ENCODE data around the gene AMPD3.

Gene AMPD3

DNA sequence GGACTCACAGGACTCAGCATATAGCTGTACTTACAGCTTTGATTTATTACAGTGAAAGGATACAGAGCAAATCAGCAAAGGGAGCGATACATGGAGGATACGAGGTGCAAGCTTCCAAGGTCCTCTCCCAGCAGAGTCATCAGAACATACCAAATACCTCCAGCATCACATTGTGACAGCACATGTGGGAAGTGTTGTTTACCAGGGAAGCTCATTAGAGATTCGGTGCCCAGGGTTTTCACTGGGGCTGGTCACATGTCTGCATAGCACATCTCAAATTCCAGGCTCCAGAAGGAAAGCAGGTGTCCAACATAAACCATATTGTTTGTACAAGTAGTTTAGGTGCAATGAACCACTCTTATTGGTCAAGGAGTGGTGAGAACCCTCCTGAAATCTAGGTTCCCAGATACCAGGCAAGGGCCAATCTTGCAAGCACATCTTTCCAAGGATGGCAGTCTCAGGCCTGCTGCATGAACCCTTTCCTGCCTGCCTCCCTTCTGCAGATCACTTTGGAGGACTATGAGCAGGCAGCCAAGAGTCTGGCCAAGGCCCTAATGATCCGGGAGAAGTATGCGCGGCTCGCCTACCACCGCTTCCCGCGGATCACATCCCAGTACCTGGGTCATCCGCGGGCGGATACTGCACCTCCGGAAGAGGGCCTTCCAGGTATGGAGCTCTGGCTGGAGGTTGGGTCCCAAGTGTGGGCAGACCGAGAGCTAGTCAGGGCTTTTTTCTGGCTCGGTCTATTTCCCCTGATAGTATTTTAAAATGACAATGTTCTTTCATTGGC, 26.7 kb downstream of the AMPD3 start:
- TF ChIP-seq, protein P1, sequence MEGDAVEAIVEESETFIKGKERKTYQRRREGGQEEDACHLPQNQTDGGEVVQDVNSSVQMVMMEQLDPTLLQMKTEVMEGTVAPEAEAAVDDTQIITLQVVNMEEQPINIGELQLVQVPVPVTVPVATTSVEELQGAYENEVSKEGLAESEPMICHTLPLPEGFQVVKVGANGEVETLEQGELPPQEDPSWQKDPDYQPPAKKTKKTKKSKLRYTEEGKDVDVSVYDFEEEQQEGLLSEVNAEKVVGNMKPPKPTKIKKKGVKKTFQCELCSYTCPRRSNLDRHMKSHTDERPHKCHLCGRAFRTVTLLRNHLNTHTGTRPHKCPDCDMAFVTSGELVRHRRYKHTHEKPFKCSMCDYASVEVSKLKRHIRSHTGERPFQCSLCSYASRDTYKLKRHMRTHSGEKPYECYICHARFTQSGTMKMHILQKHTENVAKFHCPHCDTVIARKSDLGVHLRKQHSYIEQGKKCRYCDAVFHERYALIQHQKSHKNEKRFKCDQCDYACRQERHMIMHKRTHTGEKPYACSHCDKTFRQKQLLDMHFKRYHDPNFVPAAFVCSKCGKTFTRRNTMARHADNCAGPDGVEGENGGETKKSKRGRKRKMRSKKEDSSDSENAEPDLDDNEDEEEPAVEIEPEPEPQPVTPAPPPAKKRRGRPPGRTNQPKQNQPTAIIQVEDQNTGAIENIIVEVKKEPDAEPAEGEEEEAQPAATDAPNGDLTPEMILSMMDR (IDR thresholded peaks at IDR 0.05) = no peak

GRCh38 chr11:10483174-10483573, 28.1 kb downstream of the AMPD3 start:
- TF ChIP-seq, protein P1 (IDR thresholded peaks at IDR 0.05) = no peak

DNA sequence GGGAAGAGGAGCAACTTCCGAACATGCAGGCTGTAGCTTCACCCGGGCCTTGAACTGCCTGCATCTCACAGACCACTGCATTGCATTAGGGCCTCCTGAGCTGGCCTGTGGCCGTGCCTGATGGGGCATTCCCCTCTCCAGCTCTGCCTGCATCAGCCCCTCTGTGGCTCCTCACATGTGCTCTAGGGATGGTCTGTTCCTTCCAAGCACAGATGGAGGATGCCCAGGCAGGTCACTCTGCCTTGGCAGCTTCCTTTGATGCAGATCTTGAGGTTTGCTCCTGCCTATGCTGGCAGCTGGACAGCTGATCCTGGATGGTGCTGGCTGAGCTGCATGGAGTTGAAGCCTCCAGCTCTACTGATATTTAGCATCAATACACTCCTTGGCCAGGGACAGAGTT, 28.5 kb downstream of the AMPD3 start:
- TF ChIP-seq, protein P1 (IDR thresholded peaks at IDR 0.05) = no peak

GRCh38 chr11:10484461-10485180, 29.6 kb downstream of the AMPD3 start:
- TF ChIP-seq, protein P1 (IDR thresholded peaks at IDR 0.05) = no peak

- TF ChIP-seq, protein P1 (IDR thresholded peaks at IDR 0.05) = no peak
Observed at GRCh38 chr11:10485646-10486045, 30.6 kb downstream of the AMPD3 start.

- TF ChIP-seq, protein P1 (IDR thresholded peaks at IDR 0.05) = no peak
Observed at GRCh38 chr11:10486161-10486840, 31.2 kb downstream of the AMPD3 start.

DNA sequence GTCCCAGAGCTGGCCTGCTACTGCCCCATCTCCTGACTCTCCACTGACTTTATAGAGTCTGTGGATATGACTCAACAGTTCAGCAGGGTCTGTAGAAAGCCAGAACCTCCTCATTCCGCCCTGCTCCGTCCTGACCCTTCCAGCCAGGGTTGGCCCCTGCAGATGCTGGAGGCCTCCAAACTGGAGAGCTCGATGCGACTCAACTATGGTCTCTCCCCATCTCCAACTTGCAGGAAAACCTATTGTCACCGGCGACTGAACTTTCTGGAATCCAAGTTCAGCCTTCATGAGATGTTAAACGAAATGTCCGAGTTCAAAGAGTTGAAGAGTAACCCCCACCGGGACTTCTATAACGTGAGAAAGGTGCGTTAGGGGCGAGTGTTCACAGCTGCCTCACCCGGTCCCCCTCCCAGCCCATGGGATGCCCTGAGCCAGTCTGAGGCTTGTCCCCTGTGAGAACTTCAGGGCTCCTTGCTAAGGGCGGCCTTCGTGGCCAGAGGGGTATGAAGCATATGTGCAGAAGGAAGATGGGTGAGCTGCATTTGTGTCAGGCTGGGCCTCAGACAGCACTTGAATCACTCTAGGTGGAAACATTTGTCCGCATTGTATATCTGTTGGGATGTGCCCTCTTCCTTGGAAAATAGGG, 32.1 kb downstream of the AMPD3 start:
- TF ChIP-seq, protein P1 (IDR thresholded peaks at IDR 0.05) = no peak

All from LNCAP (cell line).